Ascending aorta (tissue), 2 donors: ENCODE data around the gene WNT4. TPM values are rescaled to one million over a fixed set of nuclear protein-coding genes. Genes with fewer than 3 reads are reported as not detected.

Source experiments
- DNase-seq, 2 donors: peaks; one replicate each; pipeline ENCODE4 v3.0.0-alpha.2; 2019; ENCODE audit warnings: low spot score in 2 of 2
- H3K27ac ChIP-seq, 2 donors: fragments of 200-600 bp; sonication (generic); one replicate each; pipeline ENCODE4 v1.5.1; 2016 to 2017; ENCODE audit warnings: mild to moderate bottlenecking in 1 of 2
- H3K27me3 ChIP-seq: fragments of 200-600 bp; sonication (generic); one replicate; pipeline ENCODE4 v1.5.1; 2017
- H3K36me3 ChIP-seq, 2 donors: fragments of 200-600 bp; sonication (generic); one replicate each; pipeline ENCODE4 v1.5.1; 2016
- H3K4me1 ChIP-seq, 2 donors: fragments of 200-600 bp; sonication (generic); one replicate each; pipeline ENCODE4 v1.5.1; 2016 to 2017; ENCODE audit warnings: mild to moderate bottlenecking in 1 of 2
- H3K4me3 ChIP-seq, 2 donors: fragments of 200-600 bp; sonication (generic); one replicate each; pipeline ENCODE4 v1.5.1; 2016 to 2017; ENCODE audit warnings: mild to moderate bottlenecking in 1 of 2
- H3K9me3 ChIP-seq, 2 donors: fragments of 200-600 bp; sonication (generic); one replicate each; pipeline ENCODE4 v1.5.1; 2016
- intact Hi-C: fragments of 100-400 bp; cut with DNase I; formaldehyde crosslinking; loops from one replicate; pipeline ENCODE4 v1.15.1; 2023
- total RNA-seq: library from RNA; depleted of rRNA; stranded (reverse); fragments of >200 nt; gene quantifications from one replicate; pipeline ENCODE4 v1.1.0, GENCODE V29; 2016
- TF ChIP-seq, protein P1 (sequence below), 3 experiments: fragments of 200-600 bp in 2 of 3; fragments of 450-650 bp in 1 of 3; sonication (generic) in 2 of 3; IDR thresholded peaks; one replicate each; pipeline ENCODE4 v1.5.1; 2016 to 2019; ENCODE audit warnings: antibody characterized with exemption in 3 of 3, mild to moderate bottlenecking in 1 of 3, moderate library complexity in 1 of 3

The WNT4 gene
- total RNA-seq, 1 donor from 2014 or later, result not detected

DNA sequence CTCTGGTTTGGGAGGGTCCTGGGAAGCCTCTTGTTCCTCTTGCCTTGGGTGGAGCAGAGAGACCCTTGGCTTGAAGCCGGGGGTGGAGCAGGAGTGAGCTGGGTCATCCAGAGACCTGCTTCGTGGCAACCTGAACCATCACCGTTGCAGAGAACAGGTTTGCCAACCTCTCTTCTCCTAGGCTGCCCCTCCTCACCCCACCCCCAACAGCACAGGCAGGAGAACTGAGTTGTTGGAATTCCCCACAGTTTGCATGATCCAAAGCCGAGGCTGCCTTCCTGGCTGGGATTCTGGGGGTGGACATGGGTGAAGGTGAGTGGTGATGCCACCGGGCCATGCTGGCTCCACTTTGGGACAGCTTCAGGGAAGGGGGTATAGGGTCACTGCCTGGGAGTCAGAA lies 2.2 kb downstream of the WNT4 start:
- H3K4me3 ChIP-seq, result no peak overlapping the region
- no peaks in the 10 kb centered on the region for H3K27me3 ChIP-seq
- no peaks in the 10 kb centered on the region for H3K36me3 ChIP-seq
- TF ChIP-seq, protein P1, sequence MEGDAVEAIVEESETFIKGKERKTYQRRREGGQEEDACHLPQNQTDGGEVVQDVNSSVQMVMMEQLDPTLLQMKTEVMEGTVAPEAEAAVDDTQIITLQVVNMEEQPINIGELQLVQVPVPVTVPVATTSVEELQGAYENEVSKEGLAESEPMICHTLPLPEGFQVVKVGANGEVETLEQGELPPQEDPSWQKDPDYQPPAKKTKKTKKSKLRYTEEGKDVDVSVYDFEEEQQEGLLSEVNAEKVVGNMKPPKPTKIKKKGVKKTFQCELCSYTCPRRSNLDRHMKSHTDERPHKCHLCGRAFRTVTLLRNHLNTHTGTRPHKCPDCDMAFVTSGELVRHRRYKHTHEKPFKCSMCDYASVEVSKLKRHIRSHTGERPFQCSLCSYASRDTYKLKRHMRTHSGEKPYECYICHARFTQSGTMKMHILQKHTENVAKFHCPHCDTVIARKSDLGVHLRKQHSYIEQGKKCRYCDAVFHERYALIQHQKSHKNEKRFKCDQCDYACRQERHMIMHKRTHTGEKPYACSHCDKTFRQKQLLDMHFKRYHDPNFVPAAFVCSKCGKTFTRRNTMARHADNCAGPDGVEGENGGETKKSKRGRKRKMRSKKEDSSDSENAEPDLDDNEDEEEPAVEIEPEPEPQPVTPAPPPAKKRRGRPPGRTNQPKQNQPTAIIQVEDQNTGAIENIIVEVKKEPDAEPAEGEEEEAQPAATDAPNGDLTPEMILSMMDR (IDR thresholded peaks at IDR 0.05), result no peak
- intact Hi-C loops, result no loop called here
- peaks cover 5 to 13% of the 10 kb centered on the region in 2 donors for H3K4me1 ChIP-seq
- DNase-seq, result no peak
- H3K9me3 ChIP-seq, result no peaks in the 10 kb centered on the region
- no peak overlapping the region for H3K27ac ChIP-seq

DNA sequence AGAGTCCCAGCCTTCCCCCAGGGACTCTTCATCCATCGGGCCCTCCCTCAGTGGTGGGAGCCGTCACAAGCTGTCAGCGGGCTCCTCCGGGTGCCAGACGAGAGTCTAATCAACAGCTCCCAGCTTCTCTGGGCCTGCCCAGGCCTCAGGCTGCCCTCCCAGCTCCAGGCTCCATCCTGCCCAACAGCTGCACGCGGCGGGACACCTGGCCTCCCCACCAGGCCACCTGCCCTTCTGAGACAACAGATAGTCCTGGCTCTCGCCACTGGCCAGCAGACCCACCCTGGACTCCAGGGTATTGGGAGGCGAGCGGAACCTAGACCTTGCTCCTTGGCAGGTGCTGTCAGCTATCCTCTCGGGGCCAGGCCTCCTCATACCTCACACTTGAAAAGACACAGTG lies 3.1 kb downstream of the WNT4 start:
- Histone ChIP-seq H3K4me3 (no peak overlapping the region), H3K27ac (no peak overlapping the region), H3K9me3 (no peaks in the 10 kb centered on the region), H3K36me3 (no peaks in the 10 kb centered on the region), H3K4me1 (peaks cover 5 to 13% of the 10 kb centered on the region in 2 donors), H3K27me3 (no peaks in the 10 kb centered on the region)
- DNase-seq, result no peak
- intact Hi-C loops, result no loop called here
- TF ChIP-seq, protein P1 (IDR thresholded peaks at IDR 0.05), result no peak

DNA sequence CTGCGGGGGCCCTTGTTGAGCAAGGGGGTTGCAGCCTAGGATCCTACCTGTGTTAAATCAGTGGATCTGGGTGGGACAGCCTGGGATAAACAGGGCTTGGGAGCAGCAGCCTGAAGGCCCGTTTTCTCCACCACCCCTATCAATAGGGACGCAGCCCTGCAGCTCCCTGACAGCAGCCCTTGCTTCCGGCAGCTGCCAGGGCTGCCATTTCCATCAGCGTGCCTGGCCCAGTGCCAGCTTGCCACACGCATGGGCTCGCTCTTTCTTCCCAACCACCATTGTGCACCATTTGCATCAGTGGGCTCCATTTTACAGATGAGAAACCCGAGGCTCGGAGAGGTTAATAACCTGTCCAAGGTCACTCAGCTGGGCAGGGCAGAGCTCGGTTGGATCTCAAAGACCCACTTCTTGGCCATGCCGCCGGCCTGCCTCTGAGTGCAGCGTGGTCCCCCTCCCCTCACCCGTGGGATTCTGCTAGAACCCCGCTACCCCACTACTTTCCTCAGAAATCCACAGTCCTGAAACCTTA lies 3.8 kb downstream of the WNT4 start:
- Histone ChIP-seq H3K9me3 (no peaks in the 10 kb centered on the region), H3K27ac (no peak overlapping the region), H3K27me3 (no peaks in the 10 kb centered on the region), H3K4me1 (peaks cover 5 to 13% of the 10 kb centered on the region in 2 donors), H3K36me3 (no peaks in the 10 kb centered on the region), H3K4me3 (no peak overlapping the region)
- DNase-seq, result no peak
- TF ChIP-seq, protein P1 (IDR thresholded peaks at IDR 0.05), result no peak
- intact Hi-C loops, result no loop called here

DNA sequence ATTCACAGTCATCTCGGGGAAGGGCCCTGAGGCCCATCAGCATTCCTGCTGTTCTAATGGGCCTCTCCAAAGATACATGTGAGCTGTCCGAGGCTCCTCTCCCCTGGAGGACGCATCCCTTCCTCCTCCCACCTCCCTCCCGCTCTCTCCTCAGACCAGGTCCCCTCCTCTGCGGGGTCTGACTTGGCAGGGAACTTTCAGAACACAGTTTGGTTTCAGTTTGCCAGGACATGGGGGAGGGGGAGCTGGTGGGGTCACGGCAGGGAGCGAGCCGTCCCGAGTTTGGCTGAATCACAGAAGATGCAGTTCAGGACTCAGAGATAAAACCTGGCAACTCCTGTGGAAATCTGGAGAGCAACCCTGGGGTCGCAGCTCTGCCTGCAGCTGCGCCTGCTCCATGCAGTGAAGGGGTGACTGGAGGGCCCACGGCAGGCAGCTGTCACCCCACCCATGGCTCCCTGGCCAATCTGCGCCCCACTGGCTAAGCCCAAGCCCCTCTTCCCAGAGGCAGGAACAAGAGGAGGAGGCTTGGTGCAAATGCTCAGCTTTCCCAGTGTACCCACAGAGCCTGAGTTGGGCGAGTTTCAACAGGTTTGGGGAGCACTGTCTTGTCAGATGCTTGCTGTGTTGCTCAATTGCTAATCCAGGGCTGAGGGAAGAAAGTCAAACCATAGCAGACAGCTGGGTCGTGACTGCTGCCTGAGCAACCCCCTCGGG lies 5.7 kb downstream of the WNT4 start:
- Histone ChIP-seq H3K36me3 (no peaks in the 10 kb centered on the region), H3K27ac (no peak overlapping the region), H3K9me3 (no peaks in the 10 kb centered on the region), H3K4me1 (peaks cover 0 to 11% of the 10 kb centered on the region in 2 donors), H3K27me3 (no peaks in the 10 kb centered on the region), H3K4me3 (no peak overlapping the region)
- TF ChIP-seq, protein P1 (IDR thresholded peaks at IDR 0.05), result no peak
- no peak for DNase-seq
- intact Hi-C loops, result no loop called here

DNA sequence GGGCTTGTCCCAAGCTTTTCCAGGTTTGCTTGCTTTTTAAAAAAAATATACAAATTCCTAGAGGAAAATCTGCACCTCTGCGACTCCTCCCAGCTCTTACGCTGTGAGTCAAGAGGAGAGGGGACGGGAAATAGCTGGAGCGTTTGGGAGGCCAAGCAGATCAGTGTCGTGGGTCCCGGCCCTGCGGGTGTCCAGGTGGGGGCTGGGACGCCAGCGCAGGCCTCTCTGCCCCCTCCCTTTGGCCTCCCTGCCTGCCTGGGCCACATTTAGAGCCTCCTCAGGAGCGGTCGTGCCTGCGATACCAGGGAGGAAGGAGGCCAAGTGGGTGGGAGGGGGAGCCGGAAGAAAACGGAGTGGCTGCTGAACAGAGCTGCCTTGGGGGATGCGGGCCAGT lies 9.0 kb downstream of the WNT4 start:
- H3K27ac ChIP-seq, result no peak overlapping the region
- no peak overlapping the region for H3K4me3 ChIP-seq
- TF ChIP-seq, protein P1 (IDR thresholded peaks at IDR 0.05), result no peak
- no peak for DNase-seq
- no peaks in the 10 kb centered on the region for H3K9me3 ChIP-seq
- no peaks in the 10 kb centered on the region for H3K27me3 ChIP-seq
- H3K4me1 ChIP-seq, result peaks cover 0 to 6% of the 10 kb centered on the region in 2 donors
- intact Hi-C loops, result no loop called here
- no peaks in the 10 kb centered on the region for H3K36me3 ChIP-seq
